Liver (tissue), 3 donors: ENCODE data around the gene EXPH5.

ENCODE experiments used
- CTCF ChIP-seq: fragments of 150-350 bp; IDR thresholded peaks from 2 replicates; pipeline ENCODE4 v1.5.1; 2017; ENCODE audit warnings: improper control_type of control experiment, low read depth, low read length; ENCODE audit not compliant: missing input control
- EGR1 ChIP-seq, 2 donors: IDR thresholded peaks; 2 replicates each; pipeline ENCODE4 v1.6.1; 2016 to 2018; ENCODE audit warnings: antibody characterized with exemption in 2 of 2, low read depth in 2 of 2
- HNF4A ChIP-seq, 2 donors: conservative IDR thresholded peaks; 2 replicates each; pipeline ENCODE4 v1.6.1; 2016; ENCODE audit warnings: antibody characterized with exemption in 2 of 2, mild to moderate bottlenecking in 2 of 2
- JUND ChIP-seq, 2 donors: IDR thresholded peaks; 2 replicates each; pipeline ENCODE4 v1.6.1; 2016; ENCODE audit warnings: antibody characterized with exemption in 2 of 2
- MAX ChIP-seq: IDR thresholded peaks from 2 replicates; pipeline ENCODE4 v1.6.1; 2016; ENCODE audit warnings: antibody characterized with exemption
- RAD21 ChIP-seq, 2 donors: IDR thresholded peaks; 2 replicates each; pipeline ENCODE4 v1.6.1; 2016; ENCODE audit warnings: antibody characterized with exemption in 2 of 2, mild to moderate bottlenecking in 2 of 2
- RXRA ChIP-seq, 2 donors: IDR thresholded peaks; 2 replicates each; pipeline ENCODE4 v1.6.1; 2017 to 2018; ENCODE audit warnings: antibody characterized with exemption in 2 of 2, mild to moderate bottlenecking in 1 of 2
- SP1 ChIP-seq: IDR thresholded peaks from 2 replicates; pipeline ENCODE4 v1.6.1; 2018; ENCODE audit warnings: antibody characterized with exemption, mild to moderate bottlenecking
- TAF1 ChIP-seq: conservative IDR thresholded peaks from 2 replicates; pipeline ENCODE4 v1.6.1; 2016; ENCODE audit warnings: antibody characterized with exemption, mild to moderate bottlenecking
- YY1 ChIP-seq: IDR thresholded peaks from 2 replicates; pipeline ENCODE4 v1.6.1; 2016; ENCODE audit warnings: antibody characterized with exemption, mild to moderate bottlenecking
- ZBTB33 ChIP-seq: IDR thresholded peaks from 2 replicates; pipeline ENCODE4 v1.6.1; 2016; ENCODE audit warnings: antibody characterized with exemption
- TF ChIP-seq, protein P1 (sequence below): IDR thresholded peaks from 2 replicates; pipeline ENCODE4 v1.6.1; 2016; ENCODE audit warnings: antibody characterized with exemption, mild to moderate bottlenecking
- donor health status: healthy.
- donor health status: healthy.

GRCh38 chr11:108636222-108636621 lies 42.7 kb upstream of the EXPH5 start:
- TF ChIP-seq EGR1 (IDR thresholded peaks at IDR 0.05; ENCODE audit: low read depth in 2 of 2) (no peak), CTCF (no peak), RAD21 (IDR thresholded peaks at IDR 0.05) (no peak), MAX (no peak), YY1 (no peak), TAF1 (no peak), JUND (IDR thresholded peaks at IDR 0.05) (no peak), ZBTB33 (no peak), HNF4A (conservative IDR thresholded peaks at IDR 0.05) (no peak), SP1 (no peak), RXRA (IDR thresholded peaks at IDR 0.05) (no peak)
- TF ChIP-seq, protein P1, sequence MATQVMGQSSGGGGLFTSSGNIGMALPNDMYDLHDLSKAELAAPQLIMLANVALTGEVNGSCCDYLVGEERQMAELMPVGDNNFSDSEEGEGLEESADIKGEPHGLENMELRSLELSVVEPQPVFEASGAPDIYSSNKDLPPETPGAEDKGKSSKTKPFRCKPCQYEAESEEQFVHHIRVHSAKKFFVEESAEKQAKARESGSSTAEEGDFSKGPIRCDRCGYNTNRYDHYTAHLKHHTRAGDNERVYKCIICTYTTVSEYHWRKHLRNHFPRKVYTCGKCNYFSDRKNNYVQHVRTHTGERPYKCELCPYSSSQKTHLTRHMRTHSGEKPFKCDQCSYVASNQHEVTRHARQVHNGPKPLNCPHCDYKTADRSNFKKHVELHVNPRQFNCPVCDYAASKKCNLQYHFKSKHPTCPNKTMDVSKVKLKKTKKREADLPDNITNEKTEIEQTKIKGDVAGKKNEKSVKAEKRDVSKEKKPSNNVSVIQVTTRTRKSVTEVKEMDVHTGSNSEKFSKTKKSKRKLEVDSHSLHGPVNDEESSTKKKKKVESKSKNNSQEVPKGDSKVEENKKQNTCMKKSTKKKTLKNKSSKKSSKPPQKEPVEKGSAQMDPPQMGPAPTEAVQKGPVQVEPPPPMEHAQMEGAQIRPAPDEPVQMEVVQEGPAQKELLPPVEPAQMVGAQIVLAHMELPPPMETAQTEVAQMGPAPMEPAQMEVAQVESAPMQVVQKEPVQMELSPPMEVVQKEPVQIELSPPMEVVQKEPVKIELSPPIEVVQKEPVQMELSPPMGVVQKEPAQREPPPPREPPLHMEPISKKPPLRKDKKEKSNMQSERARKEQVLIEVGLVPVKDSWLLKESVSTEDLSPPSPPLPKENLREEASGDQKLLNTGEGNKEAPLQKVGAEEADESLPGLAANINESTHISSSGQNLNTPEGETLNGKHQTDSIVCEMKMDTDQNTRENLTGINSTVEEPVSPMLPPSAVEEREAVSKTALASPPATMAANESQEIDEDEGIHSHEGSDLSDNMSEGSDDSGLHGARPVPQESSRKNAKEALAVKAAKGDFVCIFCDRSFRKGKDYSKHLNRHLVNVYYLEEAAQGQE = no peak
